B cell (primary cell): Measurements from ENCODE around the gene GNAT2.

ENCODE experiments used
- CTCF ChIP-seq: fragments of 200-600 bp; IDR thresholded peaks from one replicate; pipeline ENCODE4 v1.8.0; 2022; ENCODE audit warnings: antibody characterized with exemption, mild to moderate bottlenecking
- EZH2 ChIP-seq: IDR thresholded peaks from 2 replicates; pipeline ENCODE4 v1.6.1; 2012; ENCODE audit warnings: borderline replicate concordance, low read depth, mild to moderate bottlenecking, moderate library complexity, low read length; ENCODE audit not compliant: insufficient read depth, poor library complexity, severe bottlenecking

- no peak for TF ChIP-seq EZH2
- TF ChIP-seq CTCF, result no peak
Observed at GRCh38 chr1:109631513-109632505, 12.4 kb upstream of the GNAT2 start.
